WERI-Rb-1 (cell line): ENCODE data around the gene RUVBL1.
A peak's percentile ranks its signal among the peaks of the same experiment; 100 is the strongest.

Experiments
- DNase-seq: peaks from one replicate; pipeline ENCODE4 v3.0.0-alpha.2; 2020
- H3K27ac ChIP-seq: fragments of 250-450 bp; sonication (Bioruptor Pico); 2 replicates; pipeline ENCODE4 v1.5.1; 2020; ENCODE audit warnings: mild to moderate bottlenecking, moderate library complexity
- H3K27me3 ChIP-seq: fragments of 250-450 bp; sonication (Bioruptor Pico); 2 replicates; pipeline ENCODE4 v1.5.1; 2021; ENCODE audit warnings: mild to moderate bottlenecking, low read depth, moderate library complexity; ENCODE audit not compliant: insufficient read depth, severe bottlenecking
- H3K36me3 ChIP-seq: fragments of 250-450 bp; sonication (Bioruptor Pico); 2 replicates; pipeline ENCODE4 v1.5.1; 2020; ENCODE audit warnings: mild to moderate bottlenecking, moderate library complexity
- H3K4me3 ChIP-seq: 2 replicates; pipeline ENCODE4 v1.5.1; 2011; ENCODE audit warnings: low read depth, mild to moderate bottlenecking, control low read depth, low read length
- H3K9me3 ChIP-seq: fragments of 250-450 bp; sonication (Bioruptor Pico); 2 replicates; pipeline ENCODE4 v1.5.1; 2021; ENCODE audit warnings: mild to moderate bottlenecking, moderate library complexity; ENCODE audit not compliant: severe bottlenecking
- TF ChIP-seq, protein P1 (sequence below): IDR thresholded peaks from 2 replicates; pipeline ENCODE4 v1.5.1; 2011; ENCODE audit warnings: low read depth, mild to moderate bottlenecking, control low read depth, inconsistent platforms, low read length

RUVBL1 gene

DNA sequence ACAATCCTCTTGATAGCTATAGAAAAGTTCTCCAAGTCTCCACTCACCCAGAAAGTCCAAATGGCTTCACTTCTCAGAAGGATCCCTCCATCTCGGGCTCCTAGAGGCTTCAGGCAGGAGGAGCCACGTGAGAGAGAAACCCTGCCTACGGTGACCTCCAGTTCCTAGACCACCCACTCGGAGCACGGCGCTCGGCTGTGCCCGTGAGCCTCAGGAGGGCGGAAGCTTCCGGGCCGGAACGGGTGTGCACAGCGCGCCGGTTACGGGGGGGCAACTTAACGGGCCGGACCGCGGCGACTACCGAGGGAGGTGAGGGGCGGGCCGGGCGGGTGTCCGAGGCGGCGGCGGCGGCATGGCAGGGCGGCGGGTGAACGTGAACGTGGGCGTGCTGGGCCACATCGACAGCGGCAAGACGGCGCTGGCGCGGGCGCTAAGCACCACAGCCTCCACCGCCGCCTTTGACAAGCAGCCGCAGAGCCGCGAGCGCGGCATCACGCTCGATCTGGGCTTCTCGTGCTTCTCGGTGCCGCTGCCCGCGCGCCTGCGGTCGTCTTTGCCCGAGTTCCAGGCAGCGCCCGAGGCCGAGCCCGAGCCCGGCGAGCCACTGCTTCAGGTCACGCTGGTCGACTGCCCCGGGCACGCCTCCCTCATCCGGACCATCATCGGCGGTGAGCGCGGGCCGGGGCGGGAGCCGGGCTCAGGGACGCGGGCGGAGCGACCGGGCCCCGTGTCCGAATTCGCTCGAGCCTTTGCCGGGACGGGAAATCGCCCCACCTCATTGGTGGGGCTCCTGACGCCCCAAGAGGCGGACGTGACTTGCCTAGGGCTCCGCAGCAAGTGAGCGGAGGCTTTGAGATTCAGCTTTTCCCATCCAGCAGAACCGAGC is 29.8 kb upstream of the RUVBL1 start, which contains the start of gene EEFSEC:
Gene EEFSEC (plus strand): TSS at position 326 of the 886 bp plus-strand sequence. CDS start 27 bp downstream, at position 353.
- Histone ChIP-seq H3K36me3 (peaks cover 27% of the 10 kb centered on the region), H3K4me3 (peak within 1 kb of the TSS; percentile 81), H3K9me3 (no peaks in the 10 kb centered on the region), H3K27ac (peak within 1 kb of the TSS; percentile 81), H3K27me3 (no peaks in the 10 kb centered on the region)
- TF ChIP-seq, protein P1, sequence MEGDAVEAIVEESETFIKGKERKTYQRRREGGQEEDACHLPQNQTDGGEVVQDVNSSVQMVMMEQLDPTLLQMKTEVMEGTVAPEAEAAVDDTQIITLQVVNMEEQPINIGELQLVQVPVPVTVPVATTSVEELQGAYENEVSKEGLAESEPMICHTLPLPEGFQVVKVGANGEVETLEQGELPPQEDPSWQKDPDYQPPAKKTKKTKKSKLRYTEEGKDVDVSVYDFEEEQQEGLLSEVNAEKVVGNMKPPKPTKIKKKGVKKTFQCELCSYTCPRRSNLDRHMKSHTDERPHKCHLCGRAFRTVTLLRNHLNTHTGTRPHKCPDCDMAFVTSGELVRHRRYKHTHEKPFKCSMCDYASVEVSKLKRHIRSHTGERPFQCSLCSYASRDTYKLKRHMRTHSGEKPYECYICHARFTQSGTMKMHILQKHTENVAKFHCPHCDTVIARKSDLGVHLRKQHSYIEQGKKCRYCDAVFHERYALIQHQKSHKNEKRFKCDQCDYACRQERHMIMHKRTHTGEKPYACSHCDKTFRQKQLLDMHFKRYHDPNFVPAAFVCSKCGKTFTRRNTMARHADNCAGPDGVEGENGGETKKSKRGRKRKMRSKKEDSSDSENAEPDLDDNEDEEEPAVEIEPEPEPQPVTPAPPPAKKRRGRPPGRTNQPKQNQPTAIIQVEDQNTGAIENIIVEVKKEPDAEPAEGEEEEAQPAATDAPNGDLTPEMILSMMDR, result no peak
- DNase-seq, result peak; percentile 81

DNA sequence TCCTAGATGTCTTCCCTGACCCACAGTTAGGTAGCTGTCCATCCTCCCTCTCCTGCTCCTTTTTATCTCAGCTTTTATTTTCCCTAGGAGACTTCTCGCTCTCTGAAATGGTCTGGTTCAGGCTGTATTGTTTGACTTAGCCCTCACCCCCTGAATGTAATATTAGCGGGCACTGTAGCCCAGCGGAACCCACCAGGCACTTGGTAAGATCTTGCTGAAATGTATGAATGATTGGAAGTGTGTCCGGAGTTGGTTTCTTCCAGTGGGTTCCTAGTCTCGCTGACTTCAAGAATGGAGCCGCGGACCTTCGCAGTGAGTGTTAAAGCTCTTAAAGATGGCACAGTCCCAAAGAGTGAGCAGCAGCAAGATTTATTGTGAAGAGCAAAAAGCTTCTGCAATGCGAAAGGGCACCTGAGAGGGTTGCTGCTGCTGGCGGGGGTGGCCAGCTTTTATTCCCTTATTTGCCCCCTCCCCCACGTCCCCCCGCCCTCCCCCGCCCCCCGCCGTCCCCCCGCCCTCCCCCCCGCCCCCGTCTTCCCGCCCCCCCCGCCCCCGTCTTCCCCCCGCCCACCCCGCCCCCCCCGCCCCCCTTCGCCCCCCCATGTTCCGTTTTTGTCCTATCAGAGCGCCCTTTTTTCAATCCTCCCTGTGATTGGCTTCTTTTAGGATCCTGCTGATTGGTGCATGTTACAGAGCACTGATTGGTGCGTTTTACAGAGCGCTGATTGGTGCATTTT is 29.0 kb upstream of the RUVBL1 start:
- DNase-seq, result no peak
- H3K4me3 ChIP-seq, result peak overlapping the region; percentile 81
- H3K27ac ChIP-seq, result no peak overlapping the region; the same call in 1 of the 2 replicates
- H3K9me3 ChIP-seq, result no peaks in the 10 kb centered on the region
- TF ChIP-seq, protein P1, result no peak
- peaks cover 26% of the 10 kb centered on the region for H3K36me3 ChIP-seq
- H3K27me3 ChIP-seq, result no peaks in the 10 kb centered on the region

DNA sequence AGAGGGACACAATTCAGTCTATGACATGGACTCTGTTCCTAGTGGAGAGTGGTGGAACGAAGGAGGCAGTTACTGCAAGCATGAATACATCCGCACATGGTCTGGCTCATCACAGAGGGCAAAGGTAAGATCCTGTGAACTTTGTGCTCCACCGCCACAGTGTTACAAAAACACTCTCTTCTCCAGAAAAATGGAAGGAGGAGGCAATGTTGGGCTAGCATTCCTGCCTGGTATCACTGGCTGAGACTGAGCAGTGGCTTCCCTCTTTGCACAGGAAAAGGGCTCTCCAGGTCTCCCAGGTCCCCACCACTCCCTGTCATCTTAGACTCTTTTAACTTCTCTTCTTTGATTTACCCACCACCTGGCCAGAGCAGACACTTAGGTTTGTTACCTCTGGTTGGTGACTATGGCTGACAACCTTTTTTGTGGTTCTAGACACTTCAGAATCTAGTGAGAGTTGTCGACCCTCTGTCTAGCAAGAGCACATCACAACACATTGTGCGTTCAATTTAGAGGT is 28.2 kb upstream of the RUVBL1 start:
- TF ChIP-seq, protein P1, result no peak
- Histone ChIP-seq H3K4me3 (no peak overlapping the region), H3K27me3 (no peaks in the 10 kb centered on the region), H3K27ac (no peak overlapping the region), H3K9me3 (no peaks in the 10 kb centered on the region), H3K36me3 (peaks cover 18% of the 10 kb centered on the region)
- DNase-seq, result no peak

DNA sequence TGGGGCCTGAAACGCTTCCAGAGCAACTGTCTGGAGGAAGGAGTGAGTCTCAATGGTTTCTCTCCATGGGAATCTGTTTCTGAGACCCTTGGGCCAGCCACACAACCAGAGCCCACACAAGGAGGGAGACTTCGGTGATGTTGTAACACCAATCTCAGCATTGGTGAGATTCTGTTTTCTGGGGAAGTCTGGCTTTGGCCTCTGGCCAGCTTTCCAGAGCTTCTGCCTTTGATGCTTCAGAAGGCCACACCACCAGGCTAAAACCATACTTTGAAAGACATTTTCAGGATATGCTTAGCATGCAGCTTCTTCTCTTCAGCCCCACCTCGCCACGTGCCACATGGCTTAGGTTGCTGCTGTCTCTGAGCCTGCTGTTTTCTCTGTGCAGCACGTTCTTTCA is 26.0 kb upstream of the RUVBL1 start:
- H3K27me3 ChIP-seq, result no peaks in the 10 kb centered on the region
- no peaks in the 10 kb centered on the region for H3K9me3 ChIP-seq
- TF ChIP-seq, protein P1, result no peak
- H3K36me3 ChIP-seq, result peaks cover 4% of the 10 kb centered on the region
- no peak overlapping the region for H3K4me3 ChIP-seq
- no peak for DNase-seq
- H3K27ac ChIP-seq, result no peak overlapping the region

DNA sequence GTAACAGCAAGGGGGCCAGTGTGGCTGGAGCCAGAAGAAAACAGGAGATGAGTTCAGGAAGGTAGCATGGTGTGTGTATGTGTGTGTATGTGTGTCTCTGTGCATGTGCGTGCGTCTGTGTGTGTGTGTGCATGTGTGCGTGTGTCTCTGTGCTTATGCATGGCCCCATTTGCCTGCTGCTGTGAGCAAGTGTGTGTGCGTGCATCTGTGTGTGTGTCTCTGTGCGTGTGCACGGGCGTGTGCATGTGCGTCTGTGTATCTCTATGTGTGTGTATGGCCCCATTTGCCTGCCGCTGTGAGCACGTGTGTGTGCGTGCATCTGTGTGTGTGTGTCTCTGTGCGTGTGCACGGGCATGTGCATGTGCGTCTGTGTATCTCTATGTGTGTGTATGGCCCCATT is 22.6 kb upstream of the RUVBL1 start:
- Histone ChIP-seq H3K4me3 (no peak overlapping the region), H3K9me3 (no peaks in the 10 kb centered on the region), H3K27me3 (no peaks in the 10 kb centered on the region), H3K36me3 (no peaks in the 10 kb centered on the region), H3K27ac (no peak overlapping the region)
- no peak for DNase-seq
- TF ChIP-seq, protein P1, result no peak
